DOHH2 (cell line): ENCODE results near the gene H6PD.

Experiments used
- H3F3A ChIP-seq: fragments of 200-600 bp; sonication (generic), shearing (Covaris generic); 2 replicates; pipeline ENCODE4 v1.6.0; 2016; ENCODE audit warnings: antibody characterized with exemption, mild to moderate bottlenecking; ENCODE audit not compliant: control insufficient read depth, insufficient read depth
- H3K27ac ChIP-seq: fragments of 200-600 bp; sonication (generic); 2 replicates; pipeline ENCODE4 v1.5.1; 2014; ENCODE audit warnings: low read depth, mild to moderate bottlenecking, low read length, moderate library complexity
- H3K27me3 ChIP-seq: fragments of 200-600 bp; sonication (generic); 2 replicates; pipeline ENCODE4 v1.6.1; 2014; ENCODE audit warnings: mild to moderate bottlenecking, low read length, mixed read lengths; ENCODE audit not compliant: control insufficient read depth
- H3K36me3 ChIP-seq: fragments of 200-600 bp; sonication (generic); 2 replicates; pipeline ENCODE4 v1.6.1; 2014; ENCODE audit warnings: mild to moderate bottlenecking, low read length, moderate library complexity, mixed read lengths; ENCODE audit not compliant: control insufficient read depth
- H3K4me1 ChIP-seq: fragments of 200-600 bp; sonication (generic); 2 replicates; pipeline ENCODE4 v1.6.1; 2014; ENCODE audit warnings: mild to moderate bottlenecking, low read length, mixed read lengths; ENCODE audit not compliant: control insufficient read depth
- H3K4me2 ChIP-seq: fragments of 200-600 bp; sonication (generic); 2 replicates; pipeline ENCODE4 v1.6.0; 2014; ENCODE audit warnings: mild to moderate bottlenecking, low read length, moderate library complexity
- H3K4me3 ChIP-seq: fragments of 200-600 bp; sonication (generic); 2 replicates; pipeline ENCODE4 v1.5.1; 2014; ENCODE audit warnings: mild to moderate bottlenecking, low read length, mixed read lengths
- H3K79me2 ChIP-seq: fragments of 200-600 bp; sonication (generic); 2 replicates; pipeline ENCODE4 v1.6.1; 2014; ENCODE audit warnings: mild to moderate bottlenecking, low read length, mixed read lengths; ENCODE audit not compliant: control insufficient read depth
- H3K9me2 ChIP-seq: fragments of 200-600 bp; sonication (generic); replicated peaks from 2 replicates; pipeline ENCODE4 v1.6.1; 2014; ENCODE audit warnings: mild to moderate bottlenecking, low read length, mixed read lengths; ENCODE audit not compliant: control insufficient read depth
- H3K9me3 ChIP-seq: fragments of 200-600 bp; sonication (generic); 2 replicates; pipeline ENCODE4 v1.6.1; 2014; ENCODE audit warnings: antibody characterized with exemption, low read length, mixed read lengths; ENCODE audit not compliant: control insufficient read depth, insufficient read depth
- H4K20me1 ChIP-seq: fragments of 200-600 bp; sonication (generic); 2 replicates; pipeline ENCODE4 v1.6.0; 2014; ENCODE audit warnings: low read depth, mild to moderate bottlenecking, antibody characterized with exemption, low read length, moderate library complexity; ENCODE audit not compliant: control insufficient read depth, insufficient read depth
- EZH2phosphoT487 ChIP-seq: fragments of 200-600 bp; sonication (generic); IDR thresholded peaks from 2 replicates; pipeline ENCODE4 v1.6.1; 2017; ENCODE audit warnings: borderline replicate concordance, mild to moderate bottlenecking, antibody characterized with exemption, low read length, moderate library complexity, mixed read lengths
- TF ChIP-seq, protein P1 (sequence below): fragments of 200-600 bp; sonication (generic); IDR thresholded peaks from one replicate; pipeline ENCODE4 v1.5.1; 2014; ENCODE audit warnings: antibody characterized with exemption, mild to moderate bottlenecking, low read depth, low read length; ENCODE audit not compliant: poor library complexity, severe bottlenecking

H6PD gene

DNA sequence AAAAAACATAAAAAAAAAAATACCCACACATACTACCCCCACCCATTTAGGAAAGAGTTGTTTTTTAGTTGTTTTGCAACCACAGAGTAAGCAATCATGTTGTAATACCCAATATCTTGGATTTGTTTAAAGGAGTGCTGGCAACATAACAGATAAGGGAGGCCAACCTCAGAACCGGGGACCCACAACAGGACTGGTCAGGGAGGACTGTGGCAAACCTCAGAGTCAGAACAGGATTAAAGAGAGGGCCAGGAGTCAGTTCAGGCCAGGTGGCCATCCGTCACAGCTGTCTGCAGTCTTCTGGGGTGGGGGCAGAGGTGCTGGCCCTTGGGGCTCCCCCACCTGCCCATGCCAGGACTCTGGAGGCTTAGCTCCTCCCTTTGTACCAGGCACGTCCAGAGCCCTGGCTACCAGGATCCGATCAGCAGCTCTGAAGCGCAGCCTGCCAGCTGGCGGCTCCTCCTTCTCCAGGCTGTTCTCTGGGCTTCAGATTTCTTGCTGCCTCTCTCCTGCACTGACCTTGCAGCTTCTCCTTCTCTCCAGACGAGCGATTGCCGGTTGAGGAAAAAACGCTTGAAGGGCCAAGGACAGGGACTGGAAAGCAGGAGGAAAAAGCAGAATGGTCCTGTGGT, 7.9 kb downstream of the H6PD start:
- H3K79me2 ChIP-seq = no peaks in the 10 kb centered on the region
- no peaks in the 10 kb centered on the region for H3K9me2 ChIP-seq
- H3K27me3 ChIP-seq = no peaks in the 10 kb centered on the region
- H3K4me3 ChIP-seq = no peak overlapping the region
- H3K9me3 ChIP-seq = no peaks in the 10 kb centered on the region
- peaks cover 14% of the 10 kb centered on the region for H3K4me1 ChIP-seq
- TF ChIP-seq, protein P1, sequence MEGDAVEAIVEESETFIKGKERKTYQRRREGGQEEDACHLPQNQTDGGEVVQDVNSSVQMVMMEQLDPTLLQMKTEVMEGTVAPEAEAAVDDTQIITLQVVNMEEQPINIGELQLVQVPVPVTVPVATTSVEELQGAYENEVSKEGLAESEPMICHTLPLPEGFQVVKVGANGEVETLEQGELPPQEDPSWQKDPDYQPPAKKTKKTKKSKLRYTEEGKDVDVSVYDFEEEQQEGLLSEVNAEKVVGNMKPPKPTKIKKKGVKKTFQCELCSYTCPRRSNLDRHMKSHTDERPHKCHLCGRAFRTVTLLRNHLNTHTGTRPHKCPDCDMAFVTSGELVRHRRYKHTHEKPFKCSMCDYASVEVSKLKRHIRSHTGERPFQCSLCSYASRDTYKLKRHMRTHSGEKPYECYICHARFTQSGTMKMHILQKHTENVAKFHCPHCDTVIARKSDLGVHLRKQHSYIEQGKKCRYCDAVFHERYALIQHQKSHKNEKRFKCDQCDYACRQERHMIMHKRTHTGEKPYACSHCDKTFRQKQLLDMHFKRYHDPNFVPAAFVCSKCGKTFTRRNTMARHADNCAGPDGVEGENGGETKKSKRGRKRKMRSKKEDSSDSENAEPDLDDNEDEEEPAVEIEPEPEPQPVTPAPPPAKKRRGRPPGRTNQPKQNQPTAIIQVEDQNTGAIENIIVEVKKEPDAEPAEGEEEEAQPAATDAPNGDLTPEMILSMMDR = no peak
- TF ChIP-seq EZH2phosphoT487 = no peak
- peaks cover 3% of the 10 kb centered on the region; the same call in 1 of the 2 replicates for H4K20me1 ChIP-seq
- no peaks in the 10 kb centered on the region; the same call in 1 of the 2 replicates for H3K36me3 ChIP-seq
- no peaks in the 10 kb centered on the region for H3F3A ChIP-seq
- no peak overlapping the region for H3K27ac ChIP-seq
- H3K4me2 ChIP-seq = no peak overlapping the region

DNA sequence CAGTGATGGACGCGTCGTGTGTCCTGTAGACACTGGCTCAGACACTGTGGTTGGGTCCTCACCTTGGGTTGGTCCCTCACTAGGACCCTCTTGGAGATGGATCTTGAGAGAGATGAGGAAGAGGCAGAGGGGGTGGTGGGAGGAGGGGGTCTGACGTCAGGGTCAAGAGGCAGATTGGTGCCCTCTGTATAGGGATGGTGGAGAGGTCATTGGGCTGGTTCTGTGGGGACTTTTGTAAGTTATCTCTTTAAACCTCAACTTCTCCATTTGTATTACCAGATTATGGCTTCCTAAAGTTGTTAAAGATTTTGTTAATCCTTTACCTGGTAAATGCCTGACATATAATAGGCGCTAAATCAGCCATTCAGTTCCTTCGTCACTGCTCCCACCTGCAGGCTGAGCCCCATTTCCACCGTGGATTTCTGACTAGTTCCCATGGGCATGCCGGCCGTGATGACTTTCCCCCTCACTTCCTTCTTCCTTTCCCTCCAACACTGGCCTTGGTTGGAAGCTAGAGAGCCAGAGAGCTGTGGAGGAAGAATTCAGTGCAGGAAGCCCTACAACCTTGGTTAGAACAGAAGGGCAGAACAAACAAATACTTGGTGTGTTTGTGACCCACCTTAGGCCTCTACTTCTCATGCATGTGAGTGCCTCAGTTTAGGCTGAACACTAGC, 8.6 kb downstream of the H6PD start:
- no peak overlapping the region for H3K4me2 ChIP-seq
- H3K4me1 ChIP-seq = peaks cover 14% of the 10 kb centered on the region
- TF ChIP-seq EZH2phosphoT487 = no peak
- TF ChIP-seq, protein P1 = no peak
- peaks cover 3% of the 10 kb centered on the region; the same call in 1 of the 2 replicates for H4K20me1 ChIP-seq
- H3K9me3 ChIP-seq = no peaks in the 10 kb centered on the region
- no peaks in the 10 kb centered on the region for H3F3A ChIP-seq
- H3K9me2 ChIP-seq = no peaks in the 10 kb centered on the region
- no peaks in the 10 kb centered on the region; the same call in 1 of the 2 replicates for H3K36me3 ChIP-seq
- H3K27me3 ChIP-seq = no peaks in the 10 kb centered on the region
- no peaks in the 10 kb centered on the region for H3K79me2 ChIP-seq
- H3K4me3 ChIP-seq = no peak overlapping the region
- no peak overlapping the region for H3K27ac ChIP-seq

DNA sequence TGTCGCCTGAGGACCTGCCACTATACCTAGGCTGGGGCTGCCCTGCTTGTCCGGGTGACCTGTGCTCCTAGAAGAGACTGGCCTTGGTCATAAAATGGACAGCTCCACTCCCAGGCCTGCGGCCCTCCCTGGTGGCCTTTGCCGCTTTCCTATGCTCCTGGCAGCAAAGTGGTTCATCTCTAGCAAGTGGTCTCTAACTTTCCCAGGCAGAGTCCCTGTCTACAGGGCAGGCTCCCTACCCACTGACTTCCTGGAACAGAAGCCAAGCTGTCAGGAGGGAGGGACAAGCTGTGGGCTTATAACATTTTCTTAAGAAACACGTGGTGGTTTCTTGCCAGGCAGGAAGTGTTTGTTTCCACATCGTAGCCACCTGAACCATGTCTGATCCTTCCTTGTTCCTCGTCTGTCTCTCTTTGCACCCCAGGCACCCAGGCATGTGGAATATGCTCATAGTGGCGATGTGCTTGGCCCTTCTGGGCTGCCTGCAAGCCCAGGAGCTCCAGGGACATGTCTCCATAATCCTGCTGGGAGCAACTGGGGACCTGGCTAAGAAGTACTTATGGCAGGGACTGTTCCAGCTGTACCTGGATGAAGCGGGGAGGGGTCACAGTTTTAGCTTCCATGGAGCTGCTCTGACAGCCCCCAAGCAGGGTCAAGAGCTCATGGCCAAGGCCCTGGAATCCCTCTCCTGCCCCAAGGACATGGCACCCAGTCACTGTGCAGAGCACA, 10.1 kb downstream of the H6PD start:
- Histone ChIP-seq H3K4me1 (peaks cover 5% of the 10 kb centered on the region), H3K9me2 (no peaks in the 10 kb centered on the region), H3F3A (no peaks in the 10 kb centered on the region), H3K36me3 (no peaks in the 10 kb centered on the region; the same call in 1 of the 2 replicates), H3K4me3 (no peak overlapping the region), H3K9me3 (no peaks in the 10 kb centered on the region), H3K79me2 (no peaks in the 10 kb centered on the region), H3K27me3 (no peaks in the 10 kb centered on the region), H3K4me2 (no peak overlapping the region), H4K20me1 (peaks cover 3% of the 10 kb centered on the region; the same call in 1 of the 2 replicates), H3K27ac (no peak overlapping the region)
- TF ChIP-seq, protein P1 = no peak
- no peak for TF ChIP-seq EZH2phosphoT487
